HL-60 (cell line): ENCODE data around the gene BRWD1.

Source experiments
- CTCF ChIP-seq: IDR thresholded peaks from one replicate; pipeline ENCODE4 v1.5.1; 2011; ENCODE audit warnings: low read length, control low read depth, inconsistent platforms; ENCODE audit not compliant: insufficient read depth
- GABPA ChIP-seq: IDR thresholded peaks from 2 replicates; pipeline ENCODE4 v1.6.1; 2012; ENCODE audit warnings: low read depth
- REST ChIP-seq: IDR thresholded peaks from 2 replicates; pipeline ENCODE4 v1.6.1; 2012; ENCODE audit warnings: low read depth; ENCODE audit not compliant: insufficient replicate concordance

DNA sequence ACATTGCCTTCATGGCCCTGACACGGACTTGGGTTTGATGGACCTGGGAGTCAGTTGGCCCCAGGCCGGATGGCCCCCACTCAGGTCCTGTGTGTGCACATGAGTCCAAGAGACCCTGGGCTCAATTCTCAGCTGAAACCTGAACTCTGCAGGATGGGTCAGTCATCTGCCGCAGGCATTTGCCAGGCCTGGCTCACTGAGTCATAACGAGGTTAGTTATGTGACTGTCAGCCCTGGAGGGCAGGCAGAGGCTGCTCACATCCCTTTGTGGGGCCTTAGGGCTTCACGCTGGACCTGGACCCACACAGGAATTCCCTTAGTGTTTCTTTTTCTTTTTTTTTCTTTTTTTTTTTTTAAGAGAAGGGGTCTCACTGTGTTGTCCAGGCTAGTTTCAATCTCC, 176.7 kb downstream of the BRWD1 start:
- TF ChIP-seq GABPA (no peak), CTCF (no peak), REST (no peak)
